ENCODE data around the gene ASIC2.

Gene ASIC2

GRCh38 chr17:33245183-33245582, 47.9 kb downstream of the ASIC2 start:
- no peak for DNase-seq (ENCODE audit: low read depth in 2 of 2, low spot score in 1 of 2)

GRCh38 chr17:33243732-33244131, 49.4 kb downstream of the ASIC2 start:
- DNase-seq (ENCODE audit: low read depth in 2 of 2, low spot score in 1 of 2), result no peak

DNA sequence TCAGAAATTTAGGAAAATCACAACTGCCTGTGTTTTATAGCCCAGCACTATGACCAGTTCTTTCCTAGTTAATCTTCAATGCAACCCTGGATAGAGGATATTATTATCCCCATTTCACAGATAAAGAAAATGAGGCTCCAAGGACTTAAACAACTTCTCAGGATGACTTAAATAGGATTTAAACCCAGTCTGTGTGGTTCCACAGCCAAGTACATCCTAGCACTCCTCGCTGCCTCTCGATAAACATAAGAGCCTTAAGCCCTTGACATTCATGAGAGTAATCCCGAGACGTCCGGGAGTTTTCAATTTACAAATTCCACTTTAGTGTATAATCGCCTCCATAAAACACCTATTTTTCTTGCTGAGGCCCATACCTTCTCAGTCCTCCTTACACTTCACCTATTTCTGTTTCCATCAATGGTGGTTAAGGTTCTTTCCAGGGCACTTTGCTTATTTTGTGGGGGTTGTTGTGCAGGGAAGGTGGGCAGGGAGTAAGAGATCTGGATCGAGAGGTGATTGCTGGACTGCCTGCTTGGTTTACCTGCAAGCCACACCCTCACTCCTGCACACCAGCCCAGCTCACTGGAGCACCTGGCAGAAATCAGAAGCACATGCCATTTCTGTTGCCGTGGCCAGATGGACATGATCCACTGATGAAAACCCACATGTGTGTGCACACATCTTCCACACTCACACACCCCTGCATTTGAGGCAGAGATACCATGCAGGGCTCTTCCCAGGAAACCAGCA, 50.5 kb downstream of the ASIC2 start:
- no peak for DNase-seq (ENCODE audit: low read depth in 2 of 2, low spot score in 1 of 2)

GRCh38 chr17:33241390-33241789, 51.7 kb downstream of the ASIC2 start:
- DNase-seq (ENCODE audit: low read depth in 2 of 2, low spot score in 1 of 2), result no peak

DNA sequence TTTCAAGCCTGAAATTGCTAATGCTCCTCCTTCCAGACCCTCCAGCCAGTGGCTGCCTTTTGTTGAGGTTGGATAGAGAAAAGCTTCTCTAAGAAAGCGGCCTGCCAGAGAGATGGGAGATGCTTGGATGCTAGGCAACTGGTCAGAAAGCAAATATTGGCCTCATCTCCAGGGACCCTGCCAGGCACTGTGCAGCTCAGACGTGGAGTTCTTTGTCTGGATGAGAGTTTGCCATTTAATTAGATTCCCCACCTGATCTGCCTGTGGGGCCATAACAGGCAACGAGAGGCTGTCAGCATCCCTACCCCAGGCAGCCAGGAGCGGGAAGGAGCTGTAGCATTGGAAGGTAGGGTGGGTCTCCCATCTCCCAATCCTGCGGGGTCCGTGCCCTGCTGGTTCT, 52.7 kb downstream of the ASIC2 start:
- no peak for DNase-seq (ENCODE audit: low read depth in 2 of 2, low spot score in 1 of 2)

GRCh38 chr17:33239702-33240101, 53.4 kb downstream of the ASIC2 start:
- no peak for DNase-seq (ENCODE audit: low read depth in 2 of 2, low spot score in 1 of 2)

GRCh38 chr17:33234930-33235685, 58.0 kb downstream of the ASIC2 start:
- no peak for DNase-seq (ENCODE audit: low read depth in 2 of 2, low spot score in 1 of 2)

DNA sequence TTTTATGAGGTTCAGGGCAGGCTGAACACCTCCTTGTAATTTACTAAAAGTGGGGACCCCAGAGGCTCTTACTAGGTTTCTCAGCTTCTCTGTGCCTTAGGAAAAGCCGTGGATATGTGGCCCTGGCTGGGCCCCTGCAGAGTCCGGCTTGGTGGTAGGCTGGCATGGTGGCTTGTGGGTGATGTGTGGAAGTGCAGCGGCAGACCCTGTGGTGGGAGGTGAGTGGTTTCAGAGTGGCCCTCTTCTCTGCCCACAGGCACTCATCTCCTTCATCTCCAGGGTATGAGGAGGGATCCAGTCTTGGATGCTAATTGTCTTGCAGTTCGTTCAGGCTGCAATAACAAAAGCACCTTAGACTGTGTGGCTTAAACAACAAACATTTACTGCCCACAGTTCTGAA, 58.9 kb downstream of the ASIC2 start:
- DNase-seq (ENCODE audit: low read depth in 2 of 2, low spot score in 1 of 2), result no peak

GRCh38 chr17:33233811-33234177, 59.3 kb downstream of the ASIC2 start:
- no peak for DNase-seq (ENCODE audit: low read depth in 2 of 2, low spot score in 1 of 2)

- no peak for DNase-seq (ENCODE audit: low read depth in 2 of 2, low spot score in 1 of 2)
These were observed 63.6 kb downstream of the ASIC2 start for GRCh38 chr17:33229499-33229898.

DNA sequence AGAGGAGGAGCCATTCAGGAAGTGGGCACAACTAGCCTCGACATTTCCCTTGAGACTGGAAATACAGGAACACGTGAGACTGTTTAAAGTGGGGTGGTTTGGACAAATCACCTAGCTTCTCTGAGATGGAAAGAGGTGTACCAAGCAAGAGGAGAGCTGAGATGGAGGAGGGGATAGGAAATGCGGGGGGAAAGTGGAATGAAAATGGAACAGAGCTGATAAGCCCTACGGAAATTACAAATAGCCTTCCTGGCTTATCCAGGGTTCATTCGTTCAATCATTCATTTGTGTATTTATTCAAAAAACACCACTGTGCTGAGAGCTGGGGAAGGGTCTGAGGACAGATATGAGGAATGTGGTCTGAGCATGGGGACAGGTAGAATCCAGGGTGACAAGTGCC, 64.1 kb downstream of the ASIC2 start:
- no peak for DNase-seq (ENCODE audit: low read depth in 2 of 2, low spot score in 1 of 2)

DNA sequence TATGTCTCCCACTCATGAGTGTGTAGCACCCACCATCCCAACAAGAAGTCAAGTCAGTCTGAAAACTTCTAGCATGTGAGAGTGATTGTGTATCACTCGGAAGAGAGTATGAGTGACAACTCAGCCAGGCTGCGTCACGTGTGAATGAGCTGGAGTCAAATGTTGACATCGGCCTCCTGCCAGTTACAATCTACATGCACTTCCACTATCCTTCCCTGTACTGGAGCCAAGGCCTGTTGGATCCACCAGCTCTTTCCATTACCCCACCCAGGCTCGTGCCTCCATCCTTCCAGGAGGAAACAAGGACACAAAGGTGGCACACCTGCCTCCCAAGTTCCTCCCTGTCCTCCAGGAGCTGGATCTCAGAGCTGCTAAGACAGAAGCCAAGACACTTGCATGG, 64.5 kb downstream of the ASIC2 start:
- no peak for DNase-seq (ENCODE audit: low read depth in 2 of 2, low spot score in 1 of 2)

- DNase-seq (ENCODE audit: low read depth in 2 of 2, low spot score in 1 of 2), result no peak
These were observed 65.2 kb downstream of the ASIC2 start for GRCh38 chr17:33227911-33228310.

DNA sequence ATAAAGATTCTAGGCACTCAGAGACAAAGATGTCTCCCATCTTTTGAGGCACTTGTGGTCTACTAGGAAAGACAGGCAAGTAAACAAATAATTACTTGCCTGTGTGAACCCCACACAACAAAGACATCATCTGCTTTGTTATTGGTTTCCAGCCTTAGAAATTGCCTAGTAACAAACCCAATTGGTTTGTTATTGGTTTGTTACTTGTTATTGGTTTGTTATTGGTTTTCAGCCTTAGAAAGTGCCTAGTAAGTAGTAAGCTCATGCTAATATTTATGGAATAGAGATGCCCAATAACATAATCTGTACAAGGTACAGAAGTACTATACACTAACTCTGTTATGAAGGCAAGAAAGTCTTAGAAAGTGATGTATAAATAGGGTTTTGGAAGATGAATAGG, 67.1 kb downstream of the ASIC2 start:
- no peak for DNase-seq (ENCODE audit: low read depth in 2 of 2, low spot score in 1 of 2)

DNA sequence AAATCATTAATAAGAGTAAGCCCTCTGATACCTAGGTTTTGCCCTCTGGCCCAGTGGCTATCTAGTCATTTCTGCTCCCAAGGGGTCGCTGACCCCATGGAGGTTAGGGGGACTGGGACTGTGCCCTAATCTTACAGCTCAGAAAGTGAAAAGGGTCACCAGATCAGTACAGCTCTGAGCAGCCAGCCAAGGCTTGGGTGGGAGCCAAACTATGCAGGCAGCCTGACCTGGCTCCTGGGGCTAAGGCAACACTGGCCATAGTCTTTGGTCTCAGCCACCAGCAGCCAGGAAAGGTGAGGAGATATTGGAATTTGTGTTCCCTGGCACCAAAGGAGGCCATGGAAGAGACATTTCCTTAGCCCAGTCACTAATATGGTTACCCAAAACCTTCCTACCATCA, 67.6 kb downstream of the ASIC2 start:
- no peak for DNase-seq (ENCODE audit: low read depth in 2 of 2, low spot score in 1 of 2)

GRCh38 chr17:33220036-33220435, 73.1 kb downstream of the ASIC2 start:
- no peak for DNase-seq (ENCODE audit: low read depth in 2 of 2, low spot score in 1 of 2)

- no peak for DNase-seq (ENCODE audit: low read depth in 2 of 2, low spot score in 1 of 2)
These were observed 74.1 kb downstream of the ASIC2 start for GRCh38 chr17:33218698-33219601.

DNA sequence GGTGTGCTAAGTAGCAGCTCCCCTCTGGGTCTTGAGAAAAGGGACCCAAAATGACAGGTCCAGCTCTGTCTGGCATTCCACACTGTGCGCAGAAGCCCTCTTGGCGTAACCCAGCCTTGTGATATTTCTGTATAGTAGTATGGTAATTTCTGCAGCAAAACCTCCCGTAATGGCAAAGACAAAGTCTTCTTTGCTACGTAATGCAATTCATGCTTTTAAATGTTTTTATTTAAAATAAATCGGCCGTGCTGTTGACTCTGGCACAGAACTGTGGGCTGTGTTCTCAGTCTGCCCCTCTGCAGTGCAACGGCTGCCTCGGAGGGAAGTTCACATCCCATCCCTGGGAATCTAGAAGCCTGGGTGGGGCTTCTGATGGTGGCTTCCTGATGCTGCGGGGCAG, 75.2 kb downstream of the ASIC2 start:
- DNase-seq (ENCODE audit: low read depth in 2 of 2, low spot score in 1 of 2), result no peak

GRCh38 chr17:33214996-33215395, 78.1 kb downstream of the ASIC2 start:
- no peak for DNase-seq (ENCODE audit: low read depth in 2 of 2, low spot score in 1 of 2)

- DNase-seq (ENCODE audit: low read depth in 2 of 2, low spot score in 1 of 2), result no peak
These were observed 82.8 kb downstream of the ASIC2 start for GRCh38 chr17:33210285-33210684.

DNA sequence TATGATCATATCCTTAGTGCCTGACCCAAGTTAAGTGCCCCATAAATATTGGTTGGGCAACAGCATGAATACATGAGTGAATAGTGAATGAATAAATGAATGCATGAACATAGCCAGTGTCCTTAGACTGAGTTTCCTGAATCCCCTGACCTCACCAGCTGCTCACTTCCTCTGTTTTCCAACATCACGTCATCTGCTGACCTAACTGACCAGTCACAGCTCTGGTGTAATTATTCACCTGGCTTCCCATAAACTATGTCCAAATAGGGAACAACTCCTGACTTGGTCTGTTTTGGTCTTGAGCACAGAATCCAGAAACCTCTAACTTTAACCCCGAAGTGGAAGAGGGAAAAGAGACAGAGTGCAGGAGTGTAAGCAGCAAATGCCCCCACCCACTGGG, 83.4 kb downstream of the ASIC2 start:
- no peak for DNase-seq (ENCODE audit: low read depth in 2 of 2, low spot score in 1 of 2)

DNA sequence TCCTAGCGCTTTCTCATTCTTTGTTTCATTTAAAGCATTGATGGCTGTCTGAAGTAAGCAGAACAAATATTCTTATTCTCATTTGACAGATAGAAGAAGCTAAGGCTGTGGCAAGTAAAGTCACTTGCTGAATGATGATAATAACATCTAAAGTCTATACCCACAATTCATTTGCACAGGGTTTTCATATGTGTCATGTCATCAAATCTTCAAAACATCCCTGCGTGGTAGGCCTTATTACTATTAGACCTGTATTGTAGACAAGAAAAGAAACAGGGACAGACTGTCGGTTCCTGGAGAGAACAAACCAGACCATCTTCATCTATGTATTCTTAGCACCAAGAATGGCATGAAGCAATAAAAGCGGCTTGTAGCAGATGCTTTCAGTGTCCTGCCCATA, 85.9 kb downstream of the ASIC2 start:
- DNase-seq (ENCODE audit: low read depth in 2 of 2, low spot score in 1 of 2), result no peak
